GM06990 (cell line): Measurements from ENCODE around the gene ROM1.

Source experiments
- DNase-seq: peaks from one replicate; pipeline ENCODE4 v3.0.0-alpha.2; 2011; ENCODE audit not compliant: insufficient read length; ENCODE audit errors: extremely low read depth
- H3K27me3 ChIP-seq: replicated peaks from 2 replicates; pipeline ENCODE4 v1.6.0; 2011; ENCODE audit warnings: low read length; ENCODE audit not compliant: control insufficient read depth, insufficient read depth
- H3K36me3 ChIP-seq: 2 replicates; pipeline ENCODE4 v1.5.1; 2011; ENCODE audit warnings: low read length; ENCODE audit not compliant: control insufficient read depth, insufficient read depth
- H3K4me3 ChIP-seq: replicated peaks from 2 replicates; pipeline ENCODE4 v1.5.1; 2011; ENCODE audit warnings: low read depth, mild to moderate bottlenecking, control low read depth, low read length
- TF ChIP-seq, protein P1 (sequence below): IDR thresholded peaks from 2 replicates; pipeline ENCODE4 v1.5.1; 2011; ENCODE audit warnings: low read length, control low read depth, mild to moderate bottlenecking, inconsistent platforms; ENCODE audit not compliant: insufficient read depth, poor library complexity, severe bottlenecking

The ROM1 gene

DNA sequence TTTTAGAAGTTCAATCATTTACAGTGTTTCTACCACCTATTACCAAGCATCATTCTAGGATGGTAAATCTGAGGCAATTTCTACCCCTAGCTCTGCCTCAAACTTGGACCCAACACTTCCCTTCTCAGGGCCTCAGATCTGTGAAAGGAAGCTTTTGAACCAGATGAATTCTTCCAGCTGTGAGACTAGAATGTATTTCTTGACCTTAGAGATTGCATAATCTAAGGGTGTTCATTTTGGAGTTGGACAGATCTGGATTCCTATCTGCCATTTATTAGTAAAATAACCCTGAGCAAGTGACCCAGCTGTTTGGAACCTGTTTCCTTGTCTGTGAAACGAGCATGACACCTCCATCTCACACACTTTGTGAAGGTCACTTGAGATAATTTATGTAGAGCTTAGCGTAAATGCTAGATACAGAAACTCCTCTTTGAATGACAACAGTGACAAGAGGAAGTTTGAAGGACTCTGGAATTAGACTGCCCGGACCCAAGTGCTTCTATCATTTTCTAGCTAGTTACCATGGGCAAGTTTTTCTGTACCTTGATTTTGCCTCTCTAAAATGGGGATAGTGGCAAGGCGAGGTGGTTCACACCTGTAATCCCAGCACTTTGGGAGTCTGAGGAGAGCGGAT lies 43.9 kb downstream of the ROM1 start:
- Histone ChIP-seq H3K4me3 (no peak overlapping the region), H3K36me3 (no peaks in the 10 kb centered on the region), H3K27me3 (no peaks in the 10 kb centered on the region)
- no peak for DNase-seq
- TF ChIP-seq, protein P1, sequence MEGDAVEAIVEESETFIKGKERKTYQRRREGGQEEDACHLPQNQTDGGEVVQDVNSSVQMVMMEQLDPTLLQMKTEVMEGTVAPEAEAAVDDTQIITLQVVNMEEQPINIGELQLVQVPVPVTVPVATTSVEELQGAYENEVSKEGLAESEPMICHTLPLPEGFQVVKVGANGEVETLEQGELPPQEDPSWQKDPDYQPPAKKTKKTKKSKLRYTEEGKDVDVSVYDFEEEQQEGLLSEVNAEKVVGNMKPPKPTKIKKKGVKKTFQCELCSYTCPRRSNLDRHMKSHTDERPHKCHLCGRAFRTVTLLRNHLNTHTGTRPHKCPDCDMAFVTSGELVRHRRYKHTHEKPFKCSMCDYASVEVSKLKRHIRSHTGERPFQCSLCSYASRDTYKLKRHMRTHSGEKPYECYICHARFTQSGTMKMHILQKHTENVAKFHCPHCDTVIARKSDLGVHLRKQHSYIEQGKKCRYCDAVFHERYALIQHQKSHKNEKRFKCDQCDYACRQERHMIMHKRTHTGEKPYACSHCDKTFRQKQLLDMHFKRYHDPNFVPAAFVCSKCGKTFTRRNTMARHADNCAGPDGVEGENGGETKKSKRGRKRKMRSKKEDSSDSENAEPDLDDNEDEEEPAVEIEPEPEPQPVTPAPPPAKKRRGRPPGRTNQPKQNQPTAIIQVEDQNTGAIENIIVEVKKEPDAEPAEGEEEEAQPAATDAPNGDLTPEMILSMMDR: no peak

DNA sequence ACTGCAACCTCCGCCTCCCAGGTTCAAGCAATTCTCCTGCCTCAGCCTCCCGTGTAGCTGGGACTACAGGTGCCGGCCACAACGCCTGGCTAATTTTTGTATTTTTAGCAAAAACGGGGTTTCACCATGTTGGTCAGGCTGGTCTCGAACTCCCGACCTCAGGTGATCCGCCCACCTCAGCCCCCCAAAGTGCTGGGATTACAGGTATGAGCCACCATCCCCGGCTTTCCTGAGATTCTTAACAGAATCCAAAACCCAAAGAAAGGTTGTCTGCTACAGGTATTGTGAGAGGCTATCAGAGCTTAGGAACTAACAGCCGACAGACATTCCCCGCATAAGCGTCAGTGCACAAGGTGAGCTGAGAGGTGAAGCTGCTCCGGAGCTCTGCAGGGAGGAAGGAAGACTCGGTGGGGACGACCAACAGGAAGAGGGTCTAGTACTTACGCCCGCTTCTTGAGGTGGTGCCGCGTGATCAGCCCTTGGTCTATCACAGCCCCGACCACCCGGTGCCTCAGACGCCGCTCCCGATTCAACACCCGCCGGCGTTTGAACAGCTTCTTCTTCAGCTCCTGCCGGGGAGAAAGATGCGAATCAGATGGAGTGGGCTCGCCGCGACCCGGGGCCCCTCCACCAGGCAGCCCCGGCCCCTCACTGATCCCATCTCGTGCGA lies 51.5 kb downstream of the ROM1 start:
- no peak for DNase-seq
- Histone ChIP-seq H3K27me3 (no peaks in the 10 kb centered on the region), H3K36me3 (peaks cover 15% of the 10 kb centered on the region), H3K4me3 (peak overlapping the region; percentile 78)
- TF ChIP-seq, protein P1: no peak
